ENCODE measurements around the gene CKLF.

DNA sequence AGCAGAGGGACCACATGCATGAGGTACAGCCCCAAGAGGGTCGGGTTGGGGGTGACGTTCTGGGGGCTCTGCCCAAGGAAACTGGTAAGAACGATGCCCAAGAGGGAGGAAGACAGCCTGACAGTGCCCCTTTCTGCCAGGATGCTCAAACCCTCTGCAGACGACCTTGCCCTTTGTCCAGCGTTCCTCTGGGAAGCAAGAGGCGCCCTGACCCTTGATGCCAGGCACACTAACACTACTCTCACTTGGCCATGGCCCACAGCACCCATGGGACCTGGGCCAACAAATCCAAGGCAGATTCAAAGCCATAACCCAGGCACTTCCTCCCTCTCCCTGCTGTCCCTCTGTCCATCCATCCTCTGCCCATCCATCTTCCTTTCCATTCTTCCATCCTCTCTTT lies 22.9 kb upstream of the CKLF start:
- TF ChIP-seq REST (IDR thresholded peaks at IDR 0.05; ENCODE audit: insufficient read depth in 1 of 2, low read depth in 2 of 2, low read length in 2 of 2) (no peak), POLR2AphosphoS5 (IDR thresholded peaks at IDR 0.05; ENCODE audit: low read depth, low read length) (no peak), TAF1 (IDR thresholded peaks at IDR 0.05; ENCODE audit: borderline replicate concordance, insufficient read depth, low read length) (no peak)
